HFF-Myc (cell line): ENCODE data around the gene ZFX.

Source experiments
- DNase-seq: peaks from one replicate; pipeline ENCODE4 v3.0.0-alpha.2; 2011; ENCODE audit warnings: low read depth; ENCODE audit errors: extremely low read depth
- H3K4me3 ChIP-seq: replicated peaks from 2 replicates; pipeline ENCODE4 v1.5.1; 2011; ENCODE audit warnings: low read depth, mild to moderate bottlenecking, control low read depth, low read length
- TF ChIP-seq, protein P1 (sequence below): IDR thresholded peaks from 2 replicates; pipeline ENCODE4 v1.5.1; 2012; ENCODE audit warnings: mild to moderate bottlenecking, low read depth, low read length, control low read depth; ENCODE audit errors: missing control alignments

The ZFX gene

DNA sequence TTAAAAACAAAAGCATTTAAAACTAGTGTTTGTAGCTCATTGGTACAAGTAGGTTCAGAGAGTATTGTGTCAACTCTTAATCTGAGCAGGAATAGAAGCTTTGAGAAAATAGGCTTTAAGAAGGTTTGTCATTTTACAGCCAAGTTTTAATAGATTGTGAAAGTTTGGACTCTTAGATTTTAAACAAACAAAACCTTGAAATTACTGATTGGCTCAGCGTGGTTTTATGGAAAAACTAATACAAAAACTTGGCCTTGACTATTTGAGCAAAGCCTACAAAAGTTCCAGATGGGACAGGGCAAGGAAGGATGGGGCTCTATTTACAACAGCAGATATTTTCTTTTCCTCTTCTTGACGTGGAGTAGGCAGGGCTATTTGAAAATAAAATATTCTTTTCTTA is 16.5 kb downstream of the ZFX start:
- no peak overlapping the region for H3K4me3 ChIP-seq
- DNase-seq, result no peak
- TF ChIP-seq, protein P1, sequence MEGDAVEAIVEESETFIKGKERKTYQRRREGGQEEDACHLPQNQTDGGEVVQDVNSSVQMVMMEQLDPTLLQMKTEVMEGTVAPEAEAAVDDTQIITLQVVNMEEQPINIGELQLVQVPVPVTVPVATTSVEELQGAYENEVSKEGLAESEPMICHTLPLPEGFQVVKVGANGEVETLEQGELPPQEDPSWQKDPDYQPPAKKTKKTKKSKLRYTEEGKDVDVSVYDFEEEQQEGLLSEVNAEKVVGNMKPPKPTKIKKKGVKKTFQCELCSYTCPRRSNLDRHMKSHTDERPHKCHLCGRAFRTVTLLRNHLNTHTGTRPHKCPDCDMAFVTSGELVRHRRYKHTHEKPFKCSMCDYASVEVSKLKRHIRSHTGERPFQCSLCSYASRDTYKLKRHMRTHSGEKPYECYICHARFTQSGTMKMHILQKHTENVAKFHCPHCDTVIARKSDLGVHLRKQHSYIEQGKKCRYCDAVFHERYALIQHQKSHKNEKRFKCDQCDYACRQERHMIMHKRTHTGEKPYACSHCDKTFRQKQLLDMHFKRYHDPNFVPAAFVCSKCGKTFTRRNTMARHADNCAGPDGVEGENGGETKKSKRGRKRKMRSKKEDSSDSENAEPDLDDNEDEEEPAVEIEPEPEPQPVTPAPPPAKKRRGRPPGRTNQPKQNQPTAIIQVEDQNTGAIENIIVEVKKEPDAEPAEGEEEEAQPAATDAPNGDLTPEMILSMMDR, result no peak

DNA sequence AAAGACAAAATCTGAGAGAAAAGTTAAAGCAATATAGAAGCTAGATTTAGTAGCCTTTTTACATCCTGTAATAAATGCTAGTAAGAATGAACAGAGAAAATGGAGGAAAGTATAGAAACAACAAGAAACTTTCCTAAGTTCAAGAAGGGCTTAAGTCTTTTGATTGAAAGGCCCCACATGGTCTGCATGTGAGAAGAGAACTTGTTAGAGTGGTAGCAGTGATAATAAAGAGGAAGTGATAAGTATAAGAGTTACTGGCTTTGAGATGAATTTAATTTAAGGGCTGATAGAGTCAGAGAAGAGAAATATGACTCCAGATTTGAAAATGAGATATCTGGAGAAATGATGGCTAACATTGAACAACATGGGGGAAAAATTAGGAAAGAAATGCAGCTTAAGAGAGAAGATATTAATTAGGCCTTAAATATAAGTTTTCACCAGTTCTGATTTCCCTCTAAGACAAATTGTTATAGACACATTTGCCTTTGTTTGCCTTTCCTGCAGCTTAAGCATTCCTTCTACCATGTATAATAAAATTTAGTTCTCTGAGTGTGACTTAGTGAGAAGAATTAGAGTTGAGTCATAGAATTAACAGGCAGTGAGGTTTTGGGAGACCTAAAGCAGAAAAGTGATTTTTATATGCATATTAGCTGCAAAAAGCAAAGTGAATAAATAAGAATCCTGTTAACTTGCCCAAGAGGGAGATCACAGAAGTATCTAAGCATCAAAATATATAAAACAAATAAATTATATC is 18.4 kb downstream of the ZFX start:
- TF ChIP-seq, protein P1, result no peak
- DNase-seq, result no peak
- H3K4me3 ChIP-seq, result no peak overlapping the region

DNA sequence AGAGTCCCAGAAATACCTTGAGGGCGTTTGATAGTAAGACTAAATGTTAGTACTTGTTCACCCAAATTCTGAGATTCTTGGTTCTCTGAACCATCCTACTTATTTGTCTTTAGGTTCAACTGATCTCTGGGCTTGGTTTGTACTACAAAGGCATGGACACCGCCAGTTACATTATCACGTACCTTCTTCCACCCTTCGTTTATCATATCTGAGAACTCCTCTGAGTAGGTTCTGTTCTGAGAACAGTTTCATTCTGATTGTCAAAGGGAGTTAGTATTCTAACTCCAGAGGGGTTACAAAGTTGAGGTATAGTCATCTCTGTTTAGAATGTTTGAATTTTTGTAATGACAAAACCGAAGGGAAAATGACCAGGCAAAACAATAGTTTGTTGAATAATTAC is 19.3 kb downstream of the ZFX start:
- no peak overlapping the region for H3K4me3 ChIP-seq
- TF ChIP-seq, protein P1, result no peak
- DNase-seq, result no peak

DNA sequence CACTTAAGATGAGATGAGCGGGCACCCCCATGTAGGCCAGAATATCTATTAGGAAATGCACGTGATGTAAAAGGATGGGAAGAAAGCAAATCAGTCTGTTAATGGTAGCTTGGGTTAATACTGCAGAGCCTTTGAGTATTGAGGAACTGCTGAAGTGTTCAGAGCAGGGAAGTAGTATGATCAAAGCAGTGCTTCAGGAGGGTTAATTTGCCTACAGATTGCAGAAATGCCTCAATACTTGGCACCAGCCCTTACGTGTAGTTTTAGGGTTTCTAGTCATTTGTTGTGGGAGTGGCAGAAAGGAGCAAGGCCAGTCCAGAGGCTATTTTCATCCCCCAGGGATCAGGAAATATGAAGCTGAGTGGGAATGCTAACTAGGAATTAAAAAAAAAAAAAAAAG is 19.7 kb downstream of the ZFX start:
- TF ChIP-seq, protein P1, result no peak
- DNase-seq, result no peak
- no peak overlapping the region for H3K4me3 ChIP-seq

DNA sequence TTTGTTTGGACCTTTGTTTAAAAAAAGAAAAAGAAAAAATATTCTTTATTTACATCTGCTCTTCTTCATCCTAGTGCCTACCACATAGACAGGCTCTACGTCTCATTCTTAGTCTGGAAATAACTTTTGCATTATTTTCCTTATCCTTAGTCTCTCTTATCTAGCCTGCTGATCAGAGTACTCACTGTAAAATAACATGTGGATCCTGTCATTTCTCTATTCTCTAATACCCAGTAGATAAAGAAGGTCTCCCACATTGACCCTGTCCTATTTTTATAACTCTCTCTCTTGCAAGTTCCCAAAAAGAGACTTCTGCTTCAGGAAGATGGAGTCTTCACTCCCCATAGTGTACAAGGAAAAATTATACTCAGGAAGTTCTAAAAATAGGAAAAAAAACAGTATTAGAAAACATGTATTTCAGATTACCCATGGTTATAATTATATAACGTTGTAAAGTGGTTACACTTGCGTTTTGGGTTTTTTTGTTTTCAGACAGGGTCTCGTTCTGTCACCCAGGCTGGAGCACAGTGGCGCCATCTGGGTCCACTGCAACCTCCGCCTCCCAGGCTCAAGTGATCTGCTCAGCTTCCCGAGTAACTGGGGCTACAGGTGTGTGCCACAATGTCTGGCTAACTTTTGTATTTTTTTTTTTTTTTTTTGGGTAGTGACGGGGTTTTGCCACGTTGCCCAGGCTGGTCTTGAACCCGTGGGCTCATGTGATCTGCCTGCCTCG is 23.8 kb downstream of the ZFX start:
- no peak overlapping the region for H3K4me3 ChIP-seq
- TF ChIP-seq, protein P1, result no peak
- DNase-seq, result no peak

DNA sequence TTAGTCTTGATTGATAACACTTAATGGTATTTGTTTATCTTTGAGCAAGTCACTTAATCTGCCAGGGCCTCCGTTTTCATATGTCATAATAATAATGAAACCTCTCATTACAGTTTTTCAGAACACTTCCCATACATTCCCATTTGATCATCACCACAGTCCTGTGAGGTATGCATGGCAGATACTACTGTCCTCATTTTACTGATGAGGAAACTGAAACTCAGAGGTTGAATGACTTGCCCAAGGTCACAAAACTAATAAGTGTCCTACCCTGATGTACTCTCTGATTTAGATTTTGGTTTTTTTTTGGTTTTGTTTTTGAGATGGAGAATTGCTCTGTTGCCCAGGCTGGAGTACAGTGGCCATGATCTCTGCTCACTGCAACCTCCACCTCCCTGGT is 25.7 kb downstream of the ZFX start:
- H3K4me3 ChIP-seq, result no peak overlapping the region
- TF ChIP-seq, protein P1, result no peak
- no peak for DNase-seq
